SK-N-SH (cell line): Measurements from ENCODE around the gene C17orf50.

Experiments
- CTCF ChIP-seq: fragments of 200-600 bp; sonication (generic); IDR thresholded peaks from 2 replicates; pipeline ENCODE4 v1.6.1; 2017; ENCODE audit warnings: antibody characterized with exemption, mild to moderate bottlenecking, moderate library complexity
- EP300 ChIP-seq, 2 experiments: IDR thresholded peaks; 2 replicates each; pipeline versions ENCODE4 v1.4.0 to v1.6.1; 2012; ENCODE audit warnings: borderline replicate concordance in 1 of 2, low read depth in 1 of 2, low read length in 1 of 2
- EZH2phosphoT487 ChIP-seq: fragments of 200-600 bp; sonication (generic); IDR thresholded peaks from 2 replicates; pipeline ENCODE4 v1.6.1; 2017; ENCODE audit warnings: low read depth, mixed run types, mild to moderate bottlenecking, antibody characterized with exemption, moderate library complexity, borderline replicate concordance
- MXI1 ChIP-seq: IDR thresholded peaks from 2 replicates; pipeline ENCODE4 v1.6.1; 2012; ENCODE audit warnings: mild to moderate bottlenecking, low read depth, low read length, improper control_type of control experiment
- PBX3 ChIP-seq: IDR thresholded peaks from 2 replicates; pipeline ENCODE4; 2012
- POLR2AphosphoS5 ChIP-seq: IDR thresholded peaks from 2 replicates; pipeline ENCODE4 v1.6.1; 2012; ENCODE audit warnings: low read depth, low read length
- RAD21 ChIP-seq: IDR thresholded peaks from 2 replicates; pipeline ENCODE4 v1.6.1; 2012; ENCODE audit warnings: mild to moderate bottlenecking, low read length
- RXRA ChIP-seq: IDR thresholded peaks from 2 replicates; pipeline ENCODE4 v1.4.0; 2012; ENCODE audit warnings: low read depth, mild to moderate bottlenecking, borderline replicate concordance
- SIN3A ChIP-seq: IDR thresholded peaks from 2 replicates; pipeline ENCODE4 v1.6.1; 2012; ENCODE audit warnings: low read depth, mild to moderate bottlenecking, low read length, moderate library complexity, borderline replicate concordance
- SMC3 ChIP-seq: IDR thresholded peaks from 2 replicates; pipeline ENCODE4 v1.6.1; 2012; ENCODE audit warnings: low read depth, low read length, improper control_type of control experiment
- TAF1 ChIP-seq: IDR thresholded peaks from 2 replicates; pipeline ENCODE4 v1.6.1; 2012; ENCODE audit warnings: low read depth, mild to moderate bottlenecking, low read length, moderate library complexity, borderline replicate concordance
- ZBTB33 ChIP-seq: IDR thresholded peaks from 2 replicates; pipeline ENCODE4 v1.4.0; 2012; ENCODE audit warnings: low read depth, borderline replicate concordance
- TF ChIP-seq, protein P1 (sequence below): fragments of 150-350 bp; IDR thresholded peaks from 2 replicates; pipeline ENCODE4 v1.6.1; 2017; ENCODE audit warnings: antibody characterized with exemption, low read length, low read depth, borderline replicate concordance

- no peak for TF ChIP-seq SIN3A
- TF ChIP-seq, protein P1, sequence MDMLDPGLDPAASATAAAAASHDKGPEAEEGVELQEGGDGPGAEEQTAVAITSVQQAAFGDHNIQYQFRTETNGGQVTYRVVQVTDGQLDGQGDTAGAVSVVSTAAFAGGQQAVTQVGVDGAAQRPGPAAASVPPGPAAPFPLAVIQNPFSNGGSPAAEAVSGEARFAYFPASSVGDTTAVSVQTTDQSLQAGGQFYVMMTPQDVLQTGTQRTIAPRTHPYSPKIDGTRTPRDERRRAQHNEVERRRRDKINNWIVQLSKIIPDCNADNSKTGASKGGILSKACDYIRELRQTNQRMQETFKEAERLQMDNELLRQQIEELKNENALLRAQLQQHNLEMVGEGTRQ, result no peak
- TF ChIP-seq EP300 (IDR thresholded peaks at IDR 0.05; ENCODE audit: borderline replicate concordance in 1 of 2, low read depth in 1 of 2, low read length in 1 of 2), result no peak
- TF ChIP-seq CTCF, result no peak
- no peak for TF ChIP-seq MXI1
- no peak for TF ChIP-seq POLR2AphosphoS5
- TF ChIP-seq RAD21, result no peak
- no peak for TF ChIP-seq EZH2phosphoT487
- TF ChIP-seq PBX3, result no peak
- no peak for TF ChIP-seq RXRA
- no peak for TF ChIP-seq SMC3
- TF ChIP-seq TAF1, result no peak
- no peak for TF ChIP-seq ZBTB33
Measured at GRCh38 chr17:35795007-35795870, 34.6 kb downstream of the C17orf50 start, which contains the start of gene MMP28.
